ENCODE measurements around the gene TNPO3. TPM values are rescaled to one million over a fixed set of nuclear protein-coding genes. Genes with fewer than 3 reads are reported as not detected.

TNPO3 gene
- total and polyA plus RNA-seq, 10 of the 15 experiments (the other 5 are each of a cell fraction or from before 2014, with no cell fraction given), result 17.6 to 91.8 (median 65.9) TPM

- TF ChIP-seq REST (IDR thresholded peaks at IDR 0.05; ENCODE audit: low read depth, low read length), result no peak
- no peak for TF ChIP-seq CHD4 (IDR thresholded peaks at IDR 0.05)
- no peak for TF ChIP-seq MXI1 (IDR thresholded peaks at IDR 0.05; ENCODE audit: low read depth, low read length)
Observed at GRCh38 chr7:129089521-129090212, 34.8 kb upstream of the TNPO3 start (continued).

DNA sequence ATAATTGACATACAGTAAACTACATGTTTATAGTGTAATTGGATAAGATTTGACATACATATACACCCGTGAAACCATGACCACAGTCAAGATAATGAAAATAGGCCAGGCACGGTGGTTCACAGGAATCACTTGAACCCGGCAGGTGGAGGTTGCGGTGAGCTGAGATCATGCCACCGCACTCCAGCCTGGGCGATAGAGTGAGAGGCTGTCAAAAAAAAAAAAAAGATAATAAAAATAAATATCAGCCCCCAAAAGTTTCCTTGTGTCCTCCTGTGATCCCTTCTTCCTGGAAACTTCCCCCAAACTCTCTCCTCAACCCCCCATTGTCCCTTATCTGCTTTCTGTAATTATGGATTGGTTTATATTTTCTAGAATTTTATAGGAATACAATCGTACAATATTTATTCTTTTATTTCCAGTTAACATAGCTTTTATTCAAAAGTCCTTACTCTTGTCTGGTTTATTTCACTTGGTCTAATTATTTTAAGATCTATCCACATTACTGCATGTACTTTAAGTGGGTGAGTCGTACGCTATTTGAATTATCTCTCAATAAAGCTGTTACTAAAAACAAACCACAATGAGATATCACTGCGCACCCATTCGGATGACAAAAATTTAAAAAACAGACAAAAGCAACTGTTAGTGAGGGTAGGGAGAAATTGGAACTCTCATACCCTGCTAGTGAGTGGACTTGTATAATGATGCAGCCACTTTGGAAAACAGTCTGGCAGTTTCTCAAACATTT lies 30.1 kb upstream of the TNPO3 start:
- peaks cover 9% of the 10 kb centered on the region for H3K4me1 ChIP-seq (ENCODE audit: control insufficient read depth, insufficient read depth, low read length)
- no peak overlapping the region for H3K27ac ChIP-seq (ENCODE audit: control insufficient read depth, insufficient read depth)
- no peak overlapping the region for H3K4me2 ChIP-seq (ENCODE audit: control insufficient read depth, insufficient read depth)
- in situ Hi-C loops (cut with MboI) (no loop called here), intact Hi-C loops (cut with micrococcal nuclease; ENCODE audit: unreplicated experiment) (no loop called here)
- H3K36me3 ChIP-seq (ENCODE audit: control insufficient read depth in 2 of 2, insufficient read depth in 2 of 2, low read length in 1 of 2), result no peaks in the 10 kb centered on the region
- ChIA-PET RAD21 (ENCODE audit: unreplicated experiment) (interaction anchor here (0.7 to 1.4 kb wide), 4 partner anchors 17 to 88 kb away, joined by 3 to 4 read pairs (median 3); no protein-coding TSS in a partner anchor), SMC1A (ENCODE audit: uncharacterized antibody, unreplicated experiment) (interaction anchor here (1.0 to 2.3 kb wide), 4 partner anchors 17 to 79 kb away, joined by 3 to 18 read pairs (median 7); no protein-coding TSS in a partner anchor), CTCF (interaction anchor here (2.1 to 2.2 kb wide), 2 partner anchors 78 to 79 kb away, joined by 5 to 8 read pairs; no protein-coding TSS in a partner anchor), POLR2A (interaction anchor here (0.5 to 1.2 kb wide), 3 partner anchors 75 to 144 kb away, joined by 3 read pairs; no protein-coding TSS in a partner anchor)
- DNase-seq (ENCODE audit: low read depth, low spot score) (no peak), FAIRE-seq (no peak), ATAC-seq (no peak)
- TF ChIP-seq CEBPB (IDR thresholded peaks at IDR 0.05; ENCODE audit: borderline replicate concordance in 1 of 2, low read depth in 2 of 2, low read length in 2 of 2), result no peak
- no peak for TF ChIP-seq BCL3 (IDR thresholded peaks at IDR 0.05; ENCODE audit: borderline replicate concordance, insufficient read depth, low read depth, low read length, poor library complexity, severe bottlenecking)
- no peak for TF ChIP-seq TAF1 (IDR thresholded peaks at IDR 0.05; ENCODE audit: borderline replicate concordance, low read depth, low read length)
- no peak for TF ChIP-seq SUPT20H (IDR thresholded peaks at IDR 0.05; ENCODE audit: borderline replicate concordance, control insufficient read depth, low read depth, low read length)
- no peak for TF ChIP-seq GABPA (IDR thresholded peaks at IDR 0.05; ENCODE audit: low read depth)
- no peaks in the 10 kb centered on the region for H4K20me1 ChIP-seq (ENCODE audit: control insufficient read depth, insufficient read depth)
- 81% methylated on average over 11 of the region's 11 CpGs for WGBS (ENCODE audit: insufficient coverage, insufficient replicate concordance, low lambda C conversion rate, missing lambda C conversion rate)
- no peak overlapping the region for H2AFZ ChIP-seq (ENCODE audit: control insufficient read depth, low read depth, low read length)
- H3K79me2 ChIP-seq (ENCODE audit: control insufficient read depth, insufficient read depth, low read length), result no peaks in the 10 kb centered on the region
- no peaks in the 10 kb centered on the region for H3K9me3 ChIP-seq (replicated peaks; ENCODE audit: control insufficient read depth, insufficient read depth, low read length)
- no peak overlapping the region for H3K9ac ChIP-seq (ENCODE audit: control insufficient read depth, insufficient read depth, low read length)
- H3K4me3 ChIP-seq, result no peak overlapping the region
- no TSS peak for BruUV-seq (replicated peaks)
- H3K27me3 ChIP-seq (replicated peaks in 1 of 2; ENCODE audit: control insufficient read depth in 2 of 2, insufficient read depth in 2 of 2, low read length in 1 of 2), result no peaks in the 10 kb centered on the region
